H9 (cell line): ENCODE data around the gene MTERF4. TPM values are rescaled to one million over a fixed set of nuclear protein-coding genes. Genes with fewer than 3 reads are reported as not detected.

Experiments
- DNase-seq: peaks from one replicate; pipeline ENCODE4 v3.0.0-alpha.2; 2017
- H2AFZ ChIP-seq: one replicate; pipeline ENCODE4 v1.6.1; 2013; ENCODE audit warnings: mild to moderate bottlenecking, low read length, control low read depth, moderate library complexity
- H2AK5ac ChIP-seq: 2 replicates; pipeline ENCODE4 v1.6.1; 2013; ENCODE audit warnings: low read length, control low read depth, mixed read lengths; ENCODE audit not compliant: insufficient read length
- H2BK120ac ChIP-seq: one replicate; pipeline ENCODE4 v1.6.1; 2013; ENCODE audit warnings: low read depth, mild to moderate bottlenecking, low read length, control low read depth, inconsistent platforms; ENCODE audit not compliant: poor library complexity, severe bottlenecking
- H2BK12ac ChIP-seq: 2 replicates; pipeline ENCODE4 v1.6.1; 2013; ENCODE audit warnings: low read length, control low read depth, mixed read lengths, low read depth; ENCODE audit not compliant: insufficient read length
- H2BK15ac ChIP-seq: 2 replicates; pipeline ENCODE4 v1.6.1; 2013; ENCODE audit warnings: low read depth, low read length, control low read depth
- H2BK20ac ChIP-seq: one replicate; pipeline ENCODE4 v1.6.1; 2013; ENCODE audit warnings: low read depth, mild to moderate bottlenecking, low read length, control low read depth, inconsistent platforms; ENCODE audit not compliant: poor library complexity, severe bottlenecking
- H2BK5ac ChIP-seq: 2 replicates; pipeline ENCODE4 v1.6.1; 2013; ENCODE audit warnings: low read length, control low read depth, mixed read lengths; ENCODE audit not compliant: insufficient read length
- H3K14ac ChIP-seq: 2 replicates; pipeline ENCODE4 v1.6.1; 2013; ENCODE audit warnings: low read length, control low read depth; ENCODE audit not compliant: insufficient read depth
- H3K18ac ChIP-seq: 2 replicates; pipeline ENCODE4 v1.6.1; 2013; ENCODE audit warnings: low read depth, mild to moderate bottlenecking, mixed read lengths, low read length, control low read depth; ENCODE audit not compliant: insufficient read length
- H3K23ac ChIP-seq: 2 replicates; pipeline ENCODE4 v1.6.1; 2013; ENCODE audit warnings: low read length, control low read depth, mixed read lengths, low read depth; ENCODE audit not compliant: insufficient read length
- H3K23me2 ChIP-seq: 2 replicates; pipeline ENCODE4 v1.6.1; 2013; ENCODE audit warnings: low read depth, mild to moderate bottlenecking, mixed read lengths, low read length, control low read depth; ENCODE audit not compliant: insufficient read length, poor library complexity, severe bottlenecking
- H3K27ac ChIP-seq: 2 replicates; pipeline ENCODE4 v1.5.1; 2013; ENCODE audit warnings: low read length, control low read depth, mixed read lengths, low read depth; ENCODE audit not compliant: insufficient read length
- H3K27me3 ChIP-seq: 2 replicates; pipeline ENCODE4 v1.6.1; 2013; ENCODE audit warnings: low read length, control low read depth, inconsistent platforms; ENCODE audit not compliant: insufficient read depth
- H3K4ac ChIP-seq: 2 replicates; pipeline ENCODE4 v1.6.1; 2013; ENCODE audit warnings: low read depth, mild to moderate bottlenecking, control low read depth, inconsistent platforms, low read length, moderate library complexity
- H3K4me1 ChIP-seq: 2 replicates; pipeline ENCODE4 v1.6.1; 2013; ENCODE audit warnings: low read length, control low read depth, inconsistent platforms; ENCODE audit not compliant: insufficient read depth
- H3K4me2 ChIP-seq: 2 replicates; pipeline ENCODE4 v1.6.1; 2013; ENCODE audit warnings: low read length, control low read depth, mixed read lengths; ENCODE audit not compliant: insufficient read length, insufficient read depth
- H3K56ac ChIP-seq: 2 replicates; pipeline ENCODE4 v1.6.1; 2013; ENCODE audit warnings: low read depth, mild to moderate bottlenecking, mixed read lengths, low read length, control low read depth; ENCODE audit not compliant: insufficient read length
- H3K79me1 ChIP-seq: 2 replicates; pipeline ENCODE4 v1.6.1; 2013; ENCODE audit warnings: low read depth, mild to moderate bottlenecking, moderate library complexity, low read length, control low read depth, inconsistent platforms; ENCODE audit not compliant: insufficient read depth, poor library complexity, severe bottlenecking
- H3K79me2 ChIP-seq: 2 replicates; pipeline ENCODE4 v1.6.1; 2013; ENCODE audit warnings: low read length, control low read depth, inconsistent platforms; ENCODE audit not compliant: insufficient read depth
- H3K9ac ChIP-seq: 2 replicates; pipeline ENCODE4 v1.6.1; 2013; ENCODE audit warnings: low read length, control low read depth, mixed read lengths; ENCODE audit not compliant: insufficient read length; ENCODE audit errors: extremely low read depth
- H3K9me3 ChIP-seq: one replicate; pipeline ENCODE4 v1.6.1; 2013; ENCODE audit warnings: low read depth, low read length, inconsistent platforms; ENCODE audit not compliant: control insufficient read depth
- H3T11ph ChIP-seq: one replicate; pipeline ENCODE4 v1.6.1; 2013; ENCODE audit warnings: mild to moderate bottlenecking, low read length, control low read depth, inconsistent platforms
- H4K20me1 ChIP-seq: one replicate; pipeline ENCODE4 v1.6.1; 2013; ENCODE audit not compliant: control insufficient read depth, insufficient read length, insufficient read depth
- H4K5ac ChIP-seq: 2 replicates; pipeline ENCODE4 v1.6.1; 2013; ENCODE audit warnings: low read depth, mild to moderate bottlenecking, mixed read lengths, low read length, control low read depth; ENCODE audit not compliant: insufficient read length
- H4K8ac ChIP-seq: replicated peaks from 2 replicates; pipeline ENCODE4 v1.6.1; 2013; ENCODE audit warnings: low read length, control low read depth, mixed read lengths, low read depth; ENCODE audit not compliant: insufficient read length
- H4K91ac ChIP-seq: 2 replicates; pipeline ENCODE4 v1.6.1; 2013; ENCODE audit warnings: low read depth, mild to moderate bottlenecking, moderate library complexity, mixed read lengths, low read length, control low read depth; ENCODE audit not compliant: insufficient read length
- H3K27ac Mint-ChIP-seq, 3 experiments: 2 replicates in 2 of 3; 3 replicates in 1 of 3; pipeline ENCODE4 v1.8.0; 2020 to 2021; ENCODE audit warnings: mixed read lengths in 3 of 3, mild to moderate bottlenecking in 1 of 3, moderate library complexity in 1 of 3
- H3K27me3 Mint-ChIP-seq: 2 replicates; pipeline ENCODE4 v1.8.0; 2021; ENCODE audit warnings: low read depth, mild to moderate bottlenecking, moderate library complexity, mixed read lengths
- H3K36me3 Mint-ChIP-seq, 3 experiments: 2 replicates in 2 of 3; 3 replicates in 1 of 3; pipeline ENCODE4 v1.8.0; 2020 to 2021; ENCODE audit warnings: low read depth in 3 of 3, mixed read lengths in 3 of 3; ENCODE audit not compliant: insufficient read depth in 1 of 3
- H3K4me1 Mint-ChIP-seq, 2 experiments: 2 replicates each; pipeline ENCODE4 v1.8.0; 2020; ENCODE audit warnings: mixed read lengths in 2 of 2
- H3K4me3 Mint-ChIP-seq, 2 experiments: 2 replicates in 1 of 2; 3 replicates in 1 of 2; pipeline ENCODE4 v1.8.0; 2020 to 2021; ENCODE audit warnings: mild to moderate bottlenecking in 2 of 2, mixed read lengths in 2 of 2, moderate library complexity in 1 of 2
- H3K9me3 Mint-ChIP-seq, 2 experiments: 2 replicates in 1 of 2; 3 replicates in 1 of 2; pipeline ENCODE4 v1.8.0; 2020; ENCODE audit warnings: mild to moderate bottlenecking in 2 of 2, mixed read lengths in 2 of 2, moderate library complexity in 1 of 2
- WGBS: extraction: QIAGEN DNeasy Blood & Tissue Kit; methylation state at CpG from one replicate; pipeline ENCODE4 v1.1.7; 2013; ENCODE audit warnings: missing lambda C conversion rate, low lambda C conversion rate, mixed read lengths; ENCODE audit not compliant: insufficient read length; ENCODE audit errors: extremely low coverage; 5-methylcytosine and 5-hydroxymethylcytosine counted together
- total RNA-seq: library from RNA; stranded (reverse); gene quantifications from 2 replicates; pipeline ENCODE4 v1.2.1, GENCODE V29; 2021
- TF ChIP-seq, protein P1 (sequence below): fragments of 200-600 bp; sonication (generic); conservative IDR thresholded peaks from 3 replicates; pipeline ENCODE4 v1.8.0; 2021; ENCODE audit warnings: antibody characterized with exemption, mild to moderate bottlenecking

Gene MTERF4
- total RNA-seq, 1 experiment from 2014 or later: 35.0 TPM

DNA sequence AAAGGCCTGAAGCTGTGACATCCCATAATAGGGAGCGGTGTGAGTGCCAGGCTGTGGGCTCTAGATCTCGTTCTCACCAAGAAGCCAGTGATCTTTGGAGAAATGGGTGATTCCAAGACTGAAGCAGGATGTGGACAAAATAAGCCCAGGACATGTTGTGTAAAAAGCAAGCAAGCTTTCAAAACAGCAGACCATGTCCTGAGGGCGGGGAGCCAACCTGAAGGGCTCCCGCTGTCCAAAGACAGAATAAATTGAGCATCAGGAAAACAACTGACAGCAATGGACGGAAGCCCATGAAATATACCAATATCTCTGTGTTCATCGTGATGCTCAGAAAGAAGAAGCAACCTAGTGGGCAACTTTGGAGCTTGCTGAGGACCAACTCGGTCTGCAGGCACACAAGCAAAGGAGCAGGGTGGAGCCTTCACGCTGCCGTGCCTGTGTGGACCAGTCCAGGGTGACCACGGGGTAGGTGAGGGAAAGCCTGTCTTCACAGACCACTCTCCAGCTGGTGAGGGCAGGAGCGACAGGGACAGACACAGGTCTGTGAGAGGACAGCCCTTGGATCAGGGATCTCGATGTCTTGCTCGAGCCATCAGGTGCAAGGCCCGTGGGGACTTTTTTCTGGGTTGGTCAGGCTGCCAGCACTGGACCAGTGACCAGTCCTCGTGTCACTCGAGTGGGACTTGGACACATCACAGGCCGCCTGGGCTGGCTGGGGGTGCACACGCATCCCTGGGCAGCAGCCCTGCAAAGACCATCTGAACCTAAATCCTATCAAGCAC is 21.5 kb downstream of the MTERF4 start:
- no peak overlapping the region for H2AK5ac ChIP-seq
- H3K23me2 ChIP-seq: no peaks in the 10 kb centered on the region
- H3K9me3 Mint-ChIP-seq: no peaks in the 10 kb centered on the region
- no peak overlapping the region for H3K23ac ChIP-seq
- no peak overlapping the region for H3K27ac ChIP-seq
- no peak overlapping the region for H2BK15ac ChIP-seq
- no peak overlapping the region for H2BK12ac ChIP-seq
- no peaks in the 10 kb centered on the region for H3K27me3 ChIP-seq
- H3K18ac ChIP-seq: no peak overlapping the region
- H3K4me1 ChIP-seq: no peaks in the 10 kb centered on the region
- TF ChIP-seq, protein P1, sequence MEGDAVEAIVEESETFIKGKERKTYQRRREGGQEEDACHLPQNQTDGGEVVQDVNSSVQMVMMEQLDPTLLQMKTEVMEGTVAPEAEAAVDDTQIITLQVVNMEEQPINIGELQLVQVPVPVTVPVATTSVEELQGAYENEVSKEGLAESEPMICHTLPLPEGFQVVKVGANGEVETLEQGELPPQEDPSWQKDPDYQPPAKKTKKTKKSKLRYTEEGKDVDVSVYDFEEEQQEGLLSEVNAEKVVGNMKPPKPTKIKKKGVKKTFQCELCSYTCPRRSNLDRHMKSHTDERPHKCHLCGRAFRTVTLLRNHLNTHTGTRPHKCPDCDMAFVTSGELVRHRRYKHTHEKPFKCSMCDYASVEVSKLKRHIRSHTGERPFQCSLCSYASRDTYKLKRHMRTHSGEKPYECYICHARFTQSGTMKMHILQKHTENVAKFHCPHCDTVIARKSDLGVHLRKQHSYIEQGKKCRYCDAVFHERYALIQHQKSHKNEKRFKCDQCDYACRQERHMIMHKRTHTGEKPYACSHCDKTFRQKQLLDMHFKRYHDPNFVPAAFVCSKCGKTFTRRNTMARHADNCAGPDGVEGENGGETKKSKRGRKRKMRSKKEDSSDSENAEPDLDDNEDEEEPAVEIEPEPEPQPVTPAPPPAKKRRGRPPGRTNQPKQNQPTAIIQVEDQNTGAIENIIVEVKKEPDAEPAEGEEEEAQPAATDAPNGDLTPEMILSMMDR: no peak
- no peak overlapping the region for H2BK20ac ChIP-seq
- no peaks in the 10 kb centered on the region for H3K27me3 Mint-ChIP-seq
- H4K5ac ChIP-seq: no peak overlapping the region
- H2AFZ ChIP-seq: no peak overlapping the region
- no peak overlapping the region for H3K14ac ChIP-seq
- no peak overlapping the region for H4K8ac ChIP-seq
- H4K91ac ChIP-seq: no peak overlapping the region
- no peak overlapping the region for H3T11ph ChIP-seq
- H3K9me3 ChIP-seq: no peaks in the 10 kb centered on the region
- H2BK5ac ChIP-seq: no peak overlapping the region
- no peaks in the 10 kb centered on the region for H3K79me2 ChIP-seq
- no CpG with 5 or more reads among the region's 18 CpGs for WGBS
- peaks cover 0 to 8% (median 7%) of the 10 kb centered on the region in 3 experiments; a peak in 5 of 7 replicates for H3K36me3 Mint-ChIP-seq
- no peak overlapping the region for H3K4ac ChIP-seq
- H3K56ac ChIP-seq: no peak overlapping the region
- H3K4me1 Mint-ChIP-seq: no peaks in the 10 kb centered on the region
- no peak for DNase-seq
- H3K79me1 ChIP-seq: no peaks in the 10 kb centered on the region
- no peak overlapping the region for H2BK120ac ChIP-seq
- no peaks in the 10 kb centered on the region for H4K20me1 ChIP-seq
- no peak overlapping the region; a peak in 1 of 5 replicates for H3K4me3 Mint-ChIP-seq
- H3K4me2 ChIP-seq: no peak overlapping the region
- H3K27ac Mint-ChIP-seq: no peak overlapping the region
- H3K9ac ChIP-seq: no peak overlapping the region
